PC-3 (cell line): ENCODE results near the gene CNIH3.

Experiments used
- CTCF ChIP-seq: fragments of 300-600 bp; sonication (generic); conservative IDR thresholded peaks from 2 replicates; pipeline ENCODE4 v1.5.1; 2017; ENCODE audit warnings: antibody characterized with exemption, low read depth, mild to moderate bottlenecking, low read length
- EZH2 ChIP-seq: fragments of 300-600 bp; sonication (generic); IDR thresholded peaks from one replicate; pipeline ENCODE4 v1.6.1; 2017; ENCODE audit warnings: antibody characterized with exemption, mild to moderate bottlenecking, low read length; ENCODE audit not compliant: unreplicated experiment

DNA sequence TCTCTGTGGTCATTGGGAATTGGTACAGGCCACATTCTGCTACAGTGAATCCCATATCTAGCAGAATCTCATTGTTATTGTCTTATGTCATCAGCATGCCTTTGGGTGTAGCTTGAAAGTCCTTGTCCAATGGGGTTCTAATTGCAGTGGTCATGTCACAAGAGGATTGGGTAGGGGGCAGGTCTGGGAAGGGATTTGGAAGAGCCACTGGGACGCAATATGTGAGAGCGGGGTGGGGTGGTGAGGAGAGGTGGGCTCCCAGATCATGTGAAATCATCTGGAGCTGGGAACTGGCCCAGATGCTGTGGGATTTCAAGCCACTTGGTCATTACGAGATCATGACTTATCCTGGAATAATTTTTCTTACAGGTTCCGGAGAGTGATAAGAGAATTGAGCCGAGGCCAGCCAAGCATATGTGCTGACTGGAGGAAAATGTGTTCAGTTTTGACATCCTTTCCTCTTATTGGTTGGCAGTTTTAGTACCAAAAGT, 16.3 kb downstream of the CNIH3 start:
- TF ChIP-seq EZH2 (no peak), CTCF (no peak)
